Endothelial cell (in vitro differentiated cells): ENCODE data around the gene UBAC1. TPM values are rescaled to one million over a fixed set of nuclear protein-coding genes. Genes with fewer than 3 reads are reported as not detected.
"Not testable (repeated sequence)": the region's sequence is repeated elsewhere in the genome, so short reads cannot be mapped to it uniquely, and the experiment has no call there.

ENCODE experiments used
- DNase-seq: peaks from one replicate; pipeline ENCODE4 v3.0.0; 2021; ENCODE audit warnings: low spot score
- H3K27ac Mint-ChIP-seq: one replicate; pipeline ENCODE4 v1.8.0; 2021; ENCODE audit warnings: mixed read lengths, inconsistent platforms; ENCODE audit not compliant: unreplicated experiment
- H3K27me3 Mint-ChIP-seq: one replicate; pipeline ENCODE4 v1.8.0; 2021; ENCODE audit warnings: mild to moderate bottlenecking, moderate library complexity, mixed read lengths, inconsistent platforms; ENCODE audit not compliant: unreplicated experiment
- H3K36me3 Mint-ChIP-seq: one replicate; pipeline ENCODE4 v1.8.0; 2021; ENCODE audit warnings: mild to moderate bottlenecking, low read depth, mixed read lengths, inconsistent platforms; ENCODE audit not compliant: unreplicated experiment
- H3K4me1 Mint-ChIP-seq: one replicate; pipeline ENCODE4 v1.8.0; 2021; ENCODE audit warnings: mild to moderate bottlenecking, mixed read lengths, inconsistent platforms; ENCODE audit not compliant: unreplicated experiment
- H3K4me3 Mint-ChIP-seq: one replicate; pipeline ENCODE4 v1.8.0; 2021; ENCODE audit warnings: mild to moderate bottlenecking, mixed read lengths, inconsistent platforms; ENCODE audit not compliant: unreplicated experiment
- H3K9me3 Mint-ChIP-seq: one replicate; pipeline ENCODE4 v1.8.0; 2021; ENCODE audit warnings: mixed read lengths, inconsistent platforms; ENCODE audit not compliant: unreplicated experiment
- CTCF ChIP-seq: fragments of 200-600 bp; sonication (generic); IDR thresholded peaks from one replicate; pipeline ENCODE4 v1.5.0; 2021; ENCODE audit warnings: antibody characterized with exemption; ENCODE audit not compliant: unreplicated experiment
- total RNA-seq: library from RNA; stranded (reverse); fragmentation: NEBNext Ultra II Directional; extraction: Animal tissue kit (Norgen Biotek cat#: 25700); gene quantifications from one replicate; pipeline ENCODE4 v1.2.1, GENCODE V29; 2021; ENCODE audit not compliant: unreplicated experiment

UBAC1 gene
- total RNA-seq, 1 donor from 2014 or later, result 46.8 TPM

- Mint-ChIP-seq H3K36me3 (peaks cover 28% of the 10 kb centered on the region), H3K4me3 (no peak overlapping the region), H3K4me1 (no peaks in the 10 kb centered on the region), H3K27ac (no peak overlapping the region), H3K27me3 (no peaks in the 10 kb centered on the region), H3K9me3 (peaks cover 22% of the 10 kb centered on the region)
- DNase-seq, result no peak
- no peak for TF ChIP-seq CTCF
Measured at GRCh38 chr9:135920256-135920930, 40.8 kb downstream of the UBAC1 start.

- Mint-ChIP-seq H3K4me1 (no peaks in the 10 kb centered on the region), H3K27ac (no peak overlapping the region), H3K9me3 (peaks cover 26% of the 10 kb centered on the region), H3K27me3 (peaks cover 2% of the 10 kb centered on the region), H3K4me3 (peak overlapping the region; percentile 26), H3K36me3 (peaks cover 37% of the 10 kb centered on the region)
- TF ChIP-seq CTCF, result no peak
- DNase-seq, result no peak
Measured at GRCh38 chr9:135919318-135919890, 41.8 kb downstream of the UBAC1 start.

- H3K27me3 Mint-ChIP-seq, DNase-seq, H3K27ac Mint-ChIP-seq, H3K4me1 Mint-ChIP-seq: not testable (repeated sequence)
- Mint-ChIP-seq H3K36me3 (peaks cover 59% of the 10 kb centered on the region), H3K4me3 (peak overlapping the region; percentile 40), H3K9me3 (peaks cover 32% of the 10 kb centered on the region)
Measured at GRCh38 chr9:135916227-135916626, 44.9 kb downstream of the UBAC1 start.

- Mint-ChIP-seq H3K27me3 (peaks cover 3% of the 10 kb centered on the region), H3K9me3 (peaks cover 32% of the 10 kb centered on the region), H3K27ac (no peak overlapping the region), H3K4me3 (peak overlapping the region; percentile 40), H3K36me3 (peaks cover 72% of the 10 kb centered on the region), H3K4me1 (no peaks in the 10 kb centered on the region)
- no peak for DNase-seq
- TF ChIP-seq CTCF, result no peak
Measured at GRCh38 chr9:135914921-135915320, 46.3 kb downstream of the UBAC1 start.

GRCh38 chr9:135911233-135911632 is 49.9 kb downstream of the UBAC1 start:
- not testable (repeated sequence) for DNase-seq, H3K27me3 Mint-ChIP-seq, H3K27ac Mint-ChIP-seq
- peaks cover 67% of the 10 kb centered on the region for H3K36me3 Mint-ChIP-seq
- peak overlapping the region; percentile 54 for H3K4me3 Mint-ChIP-seq
- peaks cover 17% of the 10 kb centered on the region for H3K9me3 Mint-ChIP-seq
- H3K4me1 Mint-ChIP-seq, result peaks cover 12% of the 10 kb centered on the region

- Mint-ChIP-seq H3K36me3 (peaks cover 64% of the 10 kb centered on the region), H3K4me3 (peak overlapping the region; percentile 54), H3K9me3 (peaks cover 12% of the 10 kb centered on the region), H3K4me1 (peaks cover 15% of the 10 kb centered on the region), H3K27me3 (peaks cover 9% of the 10 kb centered on the region), H3K27ac (no peak overlapping the region)
- DNase-seq, result no peak
- TF ChIP-seq CTCF, result no peak
Measured at GRCh38 chr9:135910757-135911156, 50.4 kb downstream of the UBAC1 start.
